ENCODE data around the gene SLC25A45.

GRCh38 chr11:65400307-65401072, 18.0 kb upstream of the SLC25A45 start:
- TF ChIP-seq CTCF (IDR thresholded peaks at IDR 0.05; ENCODE audit: low read length) (no peak), EZH2 (optimal IDR thresholded peaks at IDR 0.05; ENCODE audit: low read depth, low read length) (no peak), EZH2phosphoT487 (IDR thresholded peaks at IDR 0.05; ENCODE audit: low read length) (no peak)

Data from MM.1S (cell line).